Right lobe of liver (tissue), 6 donors: ENCODE results near the gene JDP2. TPM values are rescaled to one million over a fixed set of nuclear protein-coding genes. Genes with fewer than 3 reads are reported as not detected.

ENCODE experiments used
- ATAC-seq, 4 donors: fragments of 200-7000 bp; cut with Tn5 transposase; one replicate each; pipeline ENCODE4 v1.9.1; 2020; ENCODE audit warnings: mild to moderate bottlenecking in 4 of 4, moderate library complexity in 4 of 4
- DNase-seq, 3 donors: peaks; one replicate each; pipeline ENCODE4 v3.0.0-alpha.2; 2020
- H3K27ac ChIP-seq, 3 donors: fragments of 200-600 bp; one replicate each; pipeline ENCODE4 v1.8.0; 2022
- H3K27me3 ChIP-seq, 2 donors: fragments of 200-600 bp; one replicate each; pipeline ENCODE4 v1.8.0; 2022
- H3K36me3 ChIP-seq, 4 donors: fragments of 200-600 bp; sonication (generic) in 1 of 4; one replicate each; pipeline versions ENCODE4 v1.5.1 to v1.8.0; 2017 to 2022; ENCODE audit warnings: control low read depth in 1 of 4
- H3K4me1 ChIP-seq, 4 donors: fragments of 200-600 bp; sonication (generic) in 1 of 4; one replicate each; pipeline versions ENCODE4 v1.5.1 to v1.8.0; 2017 to 2022; ENCODE audit warnings: control low read depth in 1 of 4
- H3K4me3 ChIP-seq, 3 donors: fragments of 200-600 bp; one replicate each; pipeline ENCODE4 v1.8.0; 2022
- H3K9me3 ChIP-seq, 4 donors: fragments of 200-600 bp; sonication (generic) in 1 of 4; one replicate each; pipeline versions ENCODE4 v1.5.1 to v1.8.0; 2017 to 2022; ENCODE audit warnings: control low read depth in 1 of 4
- POLR2A ChIP-seq: fragments of 450-650 bp; IDR thresholded peaks from one replicate; pipeline ENCODE4 v1.6.1; 2017; ENCODE audit warnings: antibody characterized with exemption, mild to moderate bottlenecking
- WGBS: methylation state at CpG from one replicate; pipeline ENCODE4 v1.1.6; 2018; ENCODE audit warnings: low coverage, low lambda C conversion rate; ENCODE audit not compliant: insufficient coverage; ENCODE audit errors: missing lambda C conversion rate; 5-methylcytosine and 5-hydroxymethylcytosine counted together
- intact Hi-C, 2 donors: fragments of 100-400 bp; cut with DNase I; formaldehyde crosslinking; loops; one replicate each; pipeline versions ENCODE4 v1.11.2 to v1.14.1; 2022
- total RNA-seq, 6 experiments: library from RNA; depleted of rRNA in 2 of 6; stranded (reverse); fragments of >200 nt in 2 of 6; fragmentation: NEBNext Ultra II Directional in 3 of 6; extraction: Animal tissue kit (Norgen Biotek cat#: 25700) in 3 of 6; gene quantifications; one replicate each; pipeline versions ENCODE4 v1.1.0 to v1.2.4, GENCODE V29; 2016 to 2023
- TF ChIP-seq, protein P1 (sequence below), 4 donors: fragments of 200-600 bp in 3 of 4; fragments of 450-650 bp in 1 of 4; IDR thresholded peaks; one replicate each; pipeline versions ENCODE4 v1.5.1 to v1.8.0; 2016 to 2022; ENCODE audit warnings: antibody characterized with exemption in 4 of 4, mild to moderate bottlenecking in 2 of 4
- donor health status: DM: no; HTN: yes; CAD: no.
- donor health status: DM: no; HTN: no; CAD: no.
- donor health status: DM: no; HTN: no; CAD: no.
- donor health status: DM: no; HTN: yes; CAD: no.
- donor health status: DM: no; HTN: yes; CAD: no.

The JDP2 gene
- total RNA-seq, 6 experiments from 2014 or later = 8.3 to 22.0 (median 11.8) TPM

DNA sequence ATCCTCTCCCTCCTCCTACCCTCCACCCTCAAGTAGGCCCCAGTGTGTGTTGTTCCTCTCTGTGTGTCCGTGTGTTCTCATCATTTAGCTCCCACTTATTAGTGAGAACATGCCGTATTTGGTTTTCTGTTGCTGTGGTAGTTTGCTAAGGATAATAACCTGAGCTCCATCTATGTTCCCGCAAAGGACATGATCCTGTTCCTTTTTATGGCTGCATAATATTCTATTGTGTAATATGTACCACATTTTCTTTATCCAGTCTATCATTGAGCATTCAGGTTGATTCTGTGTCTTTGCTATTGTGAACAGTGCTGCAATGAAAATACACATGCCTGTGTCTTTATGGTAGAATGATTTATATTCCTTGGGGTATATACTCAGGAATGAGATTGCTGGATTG lies 30.5 kb downstream of the JDP2 start:
- Histone ChIP-seq H3K27ac (no peak overlapping the region), H3K4me3 (no peak overlapping the region), H3K9me3 (no peaks in the 10 kb centered on the region), H3K36me3 (peaks cover 0 to 6% (median under 1%) of the 10 kb centered on the region in 4 donors), H3K27me3 (no peaks in the 10 kb centered on the region), H3K4me1 (peaks cover 0 to 38% (median 9%) of the 10 kb centered on the region in 4 donors)
- TF ChIP-seq POLR2A = no peak
- TF ChIP-seq, protein P1, sequence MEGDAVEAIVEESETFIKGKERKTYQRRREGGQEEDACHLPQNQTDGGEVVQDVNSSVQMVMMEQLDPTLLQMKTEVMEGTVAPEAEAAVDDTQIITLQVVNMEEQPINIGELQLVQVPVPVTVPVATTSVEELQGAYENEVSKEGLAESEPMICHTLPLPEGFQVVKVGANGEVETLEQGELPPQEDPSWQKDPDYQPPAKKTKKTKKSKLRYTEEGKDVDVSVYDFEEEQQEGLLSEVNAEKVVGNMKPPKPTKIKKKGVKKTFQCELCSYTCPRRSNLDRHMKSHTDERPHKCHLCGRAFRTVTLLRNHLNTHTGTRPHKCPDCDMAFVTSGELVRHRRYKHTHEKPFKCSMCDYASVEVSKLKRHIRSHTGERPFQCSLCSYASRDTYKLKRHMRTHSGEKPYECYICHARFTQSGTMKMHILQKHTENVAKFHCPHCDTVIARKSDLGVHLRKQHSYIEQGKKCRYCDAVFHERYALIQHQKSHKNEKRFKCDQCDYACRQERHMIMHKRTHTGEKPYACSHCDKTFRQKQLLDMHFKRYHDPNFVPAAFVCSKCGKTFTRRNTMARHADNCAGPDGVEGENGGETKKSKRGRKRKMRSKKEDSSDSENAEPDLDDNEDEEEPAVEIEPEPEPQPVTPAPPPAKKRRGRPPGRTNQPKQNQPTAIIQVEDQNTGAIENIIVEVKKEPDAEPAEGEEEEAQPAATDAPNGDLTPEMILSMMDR (IDR thresholded peaks at IDR 0.05) = no peak
- DNase-seq = no peak
- intact Hi-C loops = no loop called here
- WGBS = 84% methylated on average over 3 of the region's 3 CpGs
- ATAC-seq = no peak

DNA sequence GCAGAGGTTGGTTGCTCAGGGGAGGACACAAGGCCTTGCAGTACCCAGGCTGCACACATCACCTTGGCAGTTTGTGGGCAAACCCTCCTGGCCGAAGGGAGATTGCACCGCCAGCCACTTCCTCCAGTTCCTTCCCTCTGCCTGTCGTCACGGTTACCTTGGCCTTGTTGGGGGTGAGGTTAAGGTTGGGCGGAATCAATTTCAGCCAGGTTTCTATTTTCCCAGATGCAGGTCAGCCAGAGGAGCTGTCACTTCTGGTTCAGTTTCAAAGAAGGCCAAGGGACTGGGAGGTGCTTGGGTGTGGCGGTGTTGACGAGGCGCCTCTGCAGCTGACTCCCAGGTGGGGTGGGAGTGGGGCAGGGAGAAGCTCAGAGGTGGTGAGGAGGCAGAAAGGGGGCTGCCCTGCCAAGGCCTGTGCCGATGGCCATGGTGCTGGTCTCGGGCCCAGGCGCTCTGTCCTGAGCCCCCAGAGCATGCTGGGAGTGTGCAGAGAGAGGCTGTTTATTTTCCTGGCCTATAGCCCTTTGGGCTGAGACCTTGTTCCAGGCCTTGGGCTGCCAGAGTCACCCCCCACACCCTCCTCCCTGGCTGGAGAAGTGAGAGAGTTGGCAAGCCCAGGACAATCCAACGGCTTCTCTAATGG lies 31.4 kb downstream of the JDP2 start:
- H3K27me3 ChIP-seq = no peaks in the 10 kb centered on the region
- peak in 2 of 3 donors; percentile 82 to 83 for DNase-seq
- intact Hi-C loops = no loop called here
- peak; percentile 42 to 86 (median 81) for ATAC-seq
- TF ChIP-seq, protein P1 (IDR thresholded peaks at IDR 0.05) = no peak
- TF ChIP-seq POLR2A = no peak
- H3K27ac ChIP-seq = peak overlapping the region in 2 of 3 donors; percentile 52 to 72
- H3K4me1 ChIP-seq = peaks cover 0 to 35% (median 7%) of the 10 kb centered on the region in 4 donors
- no peaks in the 10 kb centered on the region for H3K9me3 ChIP-seq
- peaks cover 0 to 8% (median under 1%) of the 10 kb centered on the region in 4 donors for H3K36me3 ChIP-seq
- 14% methylated on average over 9 of the region's 12 CpGs for WGBS
- H3K4me3 ChIP-seq = no peak overlapping the region

DNA sequence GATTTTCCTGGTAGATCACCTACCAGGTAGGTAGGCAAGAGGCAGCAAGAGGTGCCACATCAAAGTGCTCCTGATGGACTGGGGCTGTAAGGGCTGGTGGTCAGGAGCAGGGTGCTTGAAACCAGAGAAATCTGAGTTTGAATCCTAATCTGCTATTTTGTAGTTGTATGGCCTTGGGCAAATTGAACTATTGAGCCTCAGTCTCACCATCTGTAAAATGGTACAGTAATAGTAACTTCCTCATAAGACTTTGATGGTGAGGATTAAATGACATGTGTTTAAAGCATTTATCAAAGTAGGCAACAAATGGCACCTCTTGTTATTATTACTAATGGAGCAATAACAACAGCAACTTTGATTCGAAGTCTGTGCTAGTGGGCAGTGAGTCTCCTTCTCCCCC lies 32.0 kb downstream of the JDP2 start:
- DNase-seq (no peak), ATAC-seq (no peak)
- Histone ChIP-seq H3K27ac (peak overlapping the region in 2 of 3 donors; percentile 52 to 72), H3K9me3 (no peaks in the 10 kb centered on the region), H3K27me3 (no peaks in the 10 kb centered on the region), H3K4me3 (no peak overlapping the region), H3K36me3 (peaks cover 0 to 8% (median under 1%) of the 10 kb centered on the region in 4 donors), H3K4me1 (peaks cover 0 to 29% (median 5%) of the 10 kb centered on the region in 4 donors)
- intact Hi-C loops = no loop called here
- 86% methylated on average over 1 of the region's 1 CpG for WGBS
- TF ChIP-seq, protein P1 (IDR thresholded peaks at IDR 0.05) = no peak
- TF ChIP-seq POLR2A = no peak

DNA sequence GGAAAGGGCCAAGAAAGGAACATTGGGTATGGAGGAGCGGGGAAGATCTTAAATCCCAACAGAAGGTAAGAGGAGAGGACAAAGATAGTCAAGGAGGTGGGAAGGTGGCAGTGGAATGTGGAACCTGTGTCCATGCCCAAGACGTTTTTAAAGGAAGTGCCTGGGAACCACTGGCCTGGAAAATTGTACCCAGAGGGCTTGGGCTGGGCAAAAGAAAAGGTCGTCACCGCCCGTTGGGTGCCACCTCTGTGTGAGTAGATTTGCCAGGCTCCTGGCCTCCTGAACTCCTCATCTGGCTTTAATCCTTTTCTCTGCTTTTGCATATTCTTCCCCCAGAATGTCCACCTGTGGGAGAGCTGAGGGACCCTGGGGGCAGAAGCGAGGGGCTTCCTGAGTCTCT lies 32.6 kb downstream of the JDP2 start:
- Histone ChIP-seq H3K9me3 (no peaks in the 10 kb centered on the region), H3K4me3 (no peak overlapping the region), H3K27me3 (no peaks in the 10 kb centered on the region), H3K4me1 (peaks cover 0 to 25% (median 4%) of the 10 kb centered on the region in 4 donors), H3K27ac (no peak overlapping the region), H3K36me3 (peaks cover 0 to 8% (median under 1%) of the 10 kb centered on the region in 4 donors)
- ATAC-seq (no peak), DNase-seq (no peak)
- no peak for TF ChIP-seq POLR2A
- TF ChIP-seq, protein P1 (IDR thresholded peaks at IDR 0.05) = no peak
- WGBS = 81% methylated on average over 4 of the region's 6 CpGs
- intact Hi-C loops = no loop called here
